H4 (cell line): ENCODE measurements around the gene FAM98A. TPM values are rescaled to one million over a fixed set of nuclear protein-coding genes. Genes with fewer than 3 reads are reported as not detected.

Experiments used
- DNase-seq: peaks from one replicate; pipeline ENCODE4 v3.0.0-alpha.2; 2015; ENCODE audit warnings: low spot score
- total RNA-seq: library from RNA; depleted of rRNA; stranded (reverse); fragments of >200 nt; shearing (Covaris generic); gene quantifications from 2 replicates; pipeline ENCODE4 v1.2.3, GENCODE V29; 2014

FAM98A gene
- total RNA-seq, 1 experiment from 2014 or later = 43.4 TPM

GRCh38 chr2:33597026-33597425 is 2.1 kb downstream of the FAM98A start:
- no peak for DNase-seq

GRCh38 chr2:33595385-33595784 is 3.7 kb downstream of the FAM98A start:
- no peak for DNase-seq

- no peak for DNase-seq
These were observed 9.7 kb downstream of the FAM98A start for GRCh38 chr2:33589444-33589843.

- no peak for DNase-seq
These were observed 10.9 kb downstream of the FAM98A start for GRCh38 chr2:33588232-33588631.

GRCh38 chr2:33586766-33587165 is 12.3 kb downstream of the FAM98A start:
- no peak for DNase-seq

- DNase-seq = no peak
These were observed 15.7 kb downstream of the FAM98A start for GRCh38 chr2:33583194-33583938.

GRCh38 chr2:33581872-33582271 is 17.2 kb downstream of the FAM98A start:
- DNase-seq = no peak

- no peak for DNase-seq
These were observed 19.9 kb downstream of the FAM98A start for GRCh38 chr2:33579227-33579626.

- no peak for DNase-seq
These were observed 21.4 kb downstream of the FAM98A start for GRCh38 chr2:33577668-33578067.

- no peak for DNase-seq
These were observed 22.0 kb downstream of the FAM98A start for GRCh38 chr2:33577084-33577483.

- DNase-seq = no peak
These were observed 25.4 kb downstream of the FAM98A start for GRCh38 chr2:33573657-33574056.

GRCh38 chr2:33570681-33571080 is 28.4 kb downstream of the FAM98A start:
- no peak for DNase-seq

GRCh38 chr2:33561872-33562271 is 37.2 kb downstream of the FAM98A start:
- DNase-seq = no peak

GRCh38 chr2:33560017-33560416 is 39.1 kb downstream of the FAM98A start:
- no peak for DNase-seq

GRCh38 chr2:33559328-33559727 is 39.8 kb downstream of the FAM98A start:
- no peak for DNase-seq

GRCh38 chr2:33555681-33556080 is 43.4 kb downstream of the FAM98A start:
- DNase-seq = no peak

GRCh38 chr2:33552758-33553461 is 46.2 kb downstream of the FAM98A start:
- no peak for DNase-seq

- DNase-seq = no peak
These were observed 48.9 kb downstream of the FAM98A start for GRCh38 chr2:33550206-33550605.

- no peak for DNase-seq
These were observed 57.9 kb downstream of the FAM98A start for GRCh38 chr2:33541243-33541642.

- DNase-seq = no peak
These were observed 63.7 kb downstream of the FAM98A start for GRCh38 chr2:33535421-33535820.
